Parathyroid adenoma (tissue), 2 donors: Measurements from ENCODE around the gene ZNF775.

Experiments
- H2AFZ ChIP-seq: fragments of 300-600 bp; sonication (generic); one replicate; pipeline ENCODE4 v1.7.0; 2017; ENCODE audit warnings: antibody characterized with exemption, mild to moderate bottlenecking
- H3K27ac ChIP-seq: fragments of 300-600 bp; sonication (generic); one replicate; pipeline ENCODE4 v1.7.0; 2017
- H3K27me3 ChIP-seq: fragments of 300-600 bp; sonication (generic); one replicate; pipeline ENCODE4 v1.7.0; 2017; ENCODE audit warnings: low read length; ENCODE audit not compliant: control insufficient read depth, insufficient read depth
- H3K36me3 ChIP-seq: fragments of 300-600 bp; sonication (generic); one replicate; pipeline ENCODE4 v1.7.0; 2017; ENCODE audit warnings: low read length; ENCODE audit not compliant: control insufficient read depth, insufficient read depth
- H3K4me1 ChIP-seq: fragments of 300-600 bp; sonication (generic); one replicate; pipeline ENCODE4 v1.7.0; 2017; ENCODE audit warnings: control low read depth
- H3K4me2 ChIP-seq: fragments of 300-600 bp; sonication (generic); one replicate; pipeline ENCODE4 v1.7.0; 2017; ENCODE audit warnings: low read length
- H3K4me3 ChIP-seq: fragments of 300-600 bp; sonication (generic); one replicate; pipeline ENCODE4 v1.7.0; 2017; ENCODE audit warnings: low read depth, low read length
- H3K79me2 ChIP-seq: fragments of 300-600 bp; sonication (generic); one replicate; pipeline ENCODE4 v1.7.0; 2017; ENCODE audit warnings: control low read depth
- H3K9ac ChIP-seq: fragments of 300-600 bp; sonication (generic); one replicate; pipeline ENCODE4 v1.7.0; 2017; ENCODE audit warnings: mild to moderate bottlenecking
- H3K9me3 ChIP-seq: fragments of 300-600 bp; sonication (generic); one replicate; pipeline ENCODE4 v1.7.0; 2017; ENCODE audit warnings: low read length; ENCODE audit not compliant: control insufficient read depth
- CTCF ChIP-seq: fragments of 300-600 bp; sonication (generic); IDR thresholded peaks from one replicate; pipeline ENCODE4 v1.7.0; 2017; ENCODE audit warnings: antibody characterized with exemption, mild to moderate bottlenecking
- donor health status: primary hyperparathyroidism.

ZNF775 gene

GRCh38 chr7:150410680-150411346 lies 31.7 kb downstream of the ZNF775 start:
- Histone ChIP-seq H3K36me3 (no peaks in the 10 kb centered on the region), H3K9ac (no peak overlapping the region)
- TF ChIP-seq CTCF: no peak

GRCh38 chr7:150411606-150412005 lies 32.5 kb downstream of the ZNF775 start:
- Histone ChIP-seq H3K79me2 (no peaks in the 10 kb centered on the region), H2AFZ (no peak overlapping the region), H3K4me2 (no peak overlapping the region), H3K27ac (peak overlapping the region; percentile 60), H3K4me1 (peaks cover 30% of the 10 kb centered on the region), H3K4me3 (no peak overlapping the region), H3K36me3 (no peaks in the 10 kb centered on the region), H3K9me3 (no peaks in the 10 kb centered on the region), H3K9ac (no peak overlapping the region), H3K27me3 (no peaks in the 10 kb centered on the region)
- TF ChIP-seq CTCF: no peak

More at GRCh38 chr7:150410680-150411346, 31.7 kb downstream of the ZNF775 start:
- Histone ChIP-seq H3K9me3 (no peaks in the 10 kb centered on the region), H2AFZ (peak overlapping the region; percentile 67), H3K4me2 (no peak overlapping the region), H3K79me2 (no peaks in the 10 kb centered on the region), H3K4me3 (no peak overlapping the region), H3K4me1 (peaks cover 35% of the 10 kb centered on the region), H3K27ac (peak overlapping the region; percentile 60), H3K27me3 (no peaks in the 10 kb centered on the region)

GRCh38 chr7:150412016-150412415 lies 32.9 kb downstream of the ZNF775 start:
- Histone ChIP-seq H3K27ac (no peak overlapping the region), H3K4me2 (no peak overlapping the region), H3K79me2 (no peaks in the 10 kb centered on the region), H3K9me3 (no peaks in the 10 kb centered on the region), H2AFZ (no peak overlapping the region), H3K4me3 (no peak overlapping the region), H3K27me3 (no peaks in the 10 kb centered on the region), H3K36me3 (no peaks in the 10 kb centered on the region), H3K4me1 (peaks cover 30% of the 10 kb centered on the region), H3K9ac (no peak overlapping the region)
- no peak for TF ChIP-seq CTCF

GRCh38 chr7:150412518-150413488 lies 33.7 kb downstream of the ZNF775 start:
- TF ChIP-seq CTCF: no peak
- H3K4me3 ChIP-seq: no peak overlapping the region

More at GRCh38 chr7:150412518-150413488, 33.7 kb downstream of the ZNF775 start:
- Histone ChIP-seq H2AFZ (no peak overlapping the region), H3K27ac (no peak overlapping the region), H3K36me3 (no peaks in the 10 kb centered on the region), H3K27me3 (no peaks in the 10 kb centered on the region), H3K4me1 (peaks cover 30% of the 10 kb centered on the region), H3K4me2 (no peak overlapping the region), H3K79me2 (no peaks in the 10 kb centered on the region), H3K9ac (no peak overlapping the region), H3K9me3 (no peaks in the 10 kb centered on the region)
